ENCODE data around the gene DDX47. TPM values are rescaled to one million over a fixed set of nuclear protein-coding genes. Genes with fewer than 3 reads are reported as not detected.
A peak's percentile ranks its signal among the peaks of the same experiment; 100 is the strongest.

DDX47 gene
- total and polyA plus RNA-seq, 9 of the 15 experiments (the other 6 are each of a cell fraction or from before 2014, with no cell fraction given), result 39.4 to 186 (median 64.4) TPM

- Histone ChIP-seq H3K9me3 (replicated peaks; ENCODE audit: control insufficient read depth, insufficient read depth, low read depth, low read length) (no peaks in the 10 kb centered on the region), H3K4me1 (replicated peaks in 1 of 2; ENCODE audit: control insufficient read depth in 2 of 2, insufficient read depth in 2 of 2, low read length in 2 of 2) (peaks cover 11 to 27% of the 10 kb centered on the region in 2 experiments), H3K36me3 (ENCODE audit: control insufficient read depth, insufficient read depth, low read length) (no peaks in the 10 kb centered on the region), H3K4me3 (no peak overlapping the region), H3K9me1 (ENCODE audit: control insufficient read depth, insufficient read depth, low read length) (no peaks in the 10 kb centered on the region), H3K27ac (ENCODE audit: extremely low read depth, low read depth, low read length) (no peak overlapping the region), H3K27me3 (ENCODE audit: control insufficient read depth in 2 of 2, insufficient read depth in 2 of 2, low read length in 2 of 2) (no peaks in the 10 kb centered on the region), H3K4me2 (ENCODE audit: insufficient read depth, low read length) (peak overlapping the region; percentile 17), H3K9ac (ENCODE audit: insufficient read depth in 1 of 2, low read depth in 2 of 2, low read length in 2 of 2) (peak overlapping the region in 1 of 2 experiments; percentile 42; a peak in 1 of 4 replicates), H2AFZ (ENCODE audit: low read depth, low read length) (peak overlapping the region; percentile 80), H4K20me1 (replicated peaks; ENCODE audit: control insufficient read depth, insufficient read depth, low read length) (no peaks in the 10 kb centered on the region), H3K79me2 (ENCODE audit: control insufficient read depth, insufficient read depth, low read length) (peaks cover 10% of the 10 kb centered on the region; the same call in 2 of the 3 replicates)
- no peak for DNase-seq (ENCODE audit: extremely low read depth in 1 of 4, low spot score in 3 of 4)
- intact Hi-C loops (cut with micrococcal nuclease) (no loop called here), in situ Hi-C loops (cut with MboI) (no loop called here)
- ATAC-seq, result peak; percentile 35; the same call in 2 of the 3 replicates
- BruUV-seq (replicated peaks), result no TSS peak
- no peak for FAIRE-seq
- ChIA-PET CTCF (ENCODE audit: low intra/inter-chr PET ratio) (no interaction called here), POLR2A (interaction anchor here (0.6 to 1.7 kb wide), 3 partner anchors 11 to 422 kb away, joined by 3 to 5 read pairs (median 4); no protein-coding TSS in a partner anchor)
- 13% methylated on average over 7 of the region's 7 CpGs for WGBS (ENCODE audit: insufficient coverage, low coverage, missing lambda C conversion rate)
- TF ChIP-seq ARID1B (IDR thresholded peaks at IDR 0.05), result 0 out of 2 replicates have a peak, but pooled peaks have one; percentile 16
- no peak for TF ChIP-seq MEF2D (tag; conservative IDR thresholded peaks at IDR 0.05; ENCODE audit: low read depth)
- no peak for TF ChIP-seq HMG20A (CRISPR knock-in tag; conservative IDR thresholded peaks at IDR 0.05)
- peak; percentile 24; the same call in 1 of the 2 replicates for TF ChIP-seq TAL1 (IDR thresholded peaks at IDR 0.05)
- TF ChIP-seq TEAD4 (IDR thresholded peaks at IDR 0.05; ENCODE audit: low read length), result peak; percentile 34; the same call in 1 of the 2 replicates
- no peak for TF ChIP-seq TEAD4 (CRISPR knock-in tag; IDR thresholded peaks at IDR 0.05; ENCODE audit: borderline replicate concordance)
- TF ChIP-seq BHLHE40 (IDR thresholded peaks at IDR 0.05; ENCODE audit: low read length), result no peak
- TF ChIP-seq TFAP4 (CRISPR knock-in tag; IDR thresholded peaks at IDR 0.05; ENCODE audit: borderline replicate concordance), result 0 out of 2 replicates have a peak, but pooled peaks have one; percentile 17
- no peak for TF ChIP-seq ZNF589 (CRISPR knock-in tag; IDR thresholded peaks at IDR 0.05; ENCODE audit: low read depth)
- TF ChIP-seq ZFP30 (CRISPR knock-in tag; IDR thresholded peaks at IDR 0.05; ENCODE audit: borderline replicate concordance), result no peak
- TF ChIP-seq AFF1 (IDR thresholded peaks at IDR 0.05; ENCODE audit: low read depth in 1 of 2, partially characterized antibody in 2 of 2), result peak in 1 of 2 experiments; percentile 28
- peak; percentile 59 for TF ChIP-seq CBFA2T3 (IDR thresholded peaks at IDR 0.05)
- TF ChIP-seq LEF1 (IDR thresholded peaks at IDR 0.05), result no peak
- no peak for TF ChIP-seq HIVEP1 (CRISPR knock-in tag; IDR thresholded peaks at IDR 0.05)
- peak; percentile 83 for TF ChIP-seq MEIS2 (IDR thresholded peaks at IDR 0.05; ENCODE audit: partially characterized antibody)
- TF ChIP-seq MTA2 (IDR thresholded peaks at IDR 0.05; ENCODE audit: low read depth), result peak; percentile 26; the same call in 1 of the 2 replicates
These were observed 21.3 kb upstream of the DDX47 start for GRCh38 chr12:12791756-12792369.
